Naive B cell (primary cell): ENCODE measurements around the gene AFF3. TPM values are rescaled to one million over a fixed set of nuclear protein-coding genes. Genes with fewer than 3 reads are reported as not detected.

Experiments used
- ATAC-seq, 2 donors: fragments of 150-1000 bp; cut with Tn5 transposase; 2 replicates each; pipeline ENCODE4 v1.10.0; 2021; ENCODE audit warnings: low read depth in 2 of 2, mild to moderate bottlenecking in 2 of 2, moderate library complexity in 2 of 2
- DNase-seq: peaks from one replicate; pipeline ENCODE4 v3.0.0; 2022
- H3K27ac Mint-ChIP-seq, 6 donors: one replicate each; pipeline ENCODE4 v1.8.0; 2020 to 2022; ENCODE audit warnings: mild to moderate bottlenecking in 6 of 6, mixed read lengths in 6 of 6, moderate library complexity in 5 of 6, inconsistent platforms in 2 of 6
- H3K27me3 Mint-ChIP-seq, 3 donors: one replicate each; pipeline ENCODE4 v1.8.0; 2021 to 2022; ENCODE audit warnings: mixed read lengths in 3 of 3, mild to moderate bottlenecking in 1 of 3
- H3K36me3 Mint-ChIP-seq, 2 donors: one replicate each; pipeline ENCODE4 v1.8.0; 2020 to 2022; ENCODE audit warnings: mixed read lengths in 2 of 2, inconsistent platforms in 1 of 2, mild to moderate bottlenecking in 1 of 2
- H3K4me1 Mint-ChIP-seq, 3 donors: one replicate each; pipeline ENCODE4 v1.8.0; 2020 to 2022; ENCODE audit warnings: mixed read lengths in 3 of 3, inconsistent platforms in 1 of 3, mild to moderate bottlenecking in 1 of 3, moderate library complexity in 1 of 3
- H3K4me3 Mint-ChIP-seq, 8 donors: one replicate each; pipeline ENCODE4 v1.8.0; 2020 to 2022; ENCODE audit warnings: mild to moderate bottlenecking in 8 of 8, mixed read lengths in 8 of 8, moderate library complexity in 8 of 8, inconsistent platforms in 2 of 8
- H3K9me3 Mint-ChIP-seq, 7 donors: one replicate each; pipeline ENCODE4 v1.8.0; 2020 to 2022; ENCODE audit warnings: mixed read lengths in 7 of 7, mild to moderate bottlenecking in 5 of 7, inconsistent platforms in 2 of 7, moderate library complexity in 1 of 7
- polyA plus RNA-seq, 6 donors: library from polyadenylated mRNA; unstranded; fragments of 300-500 nt; fragmentation: Illumina TruSeq; gene quantifications; one replicate each; pipeline ENCODE4 v1.2.3, GENCODE V29; 2021; ENCODE audit warnings: low read depth in 6 of 6

The AFF3 gene
- polyA plus RNA-seq, 6 donors from 2014 or later: 43.8 to 255 (median 96.8) TPM

GRCh38 chr2:99821984-99822383, 320.4 kb downstream of the AFF3 start:
- Mint-ChIP-seq H3K4me3 (no peak overlapping the region), H3K36me3 (peaks cover 24 to 37% of the 10 kb centered on the region in 2 donors), H3K4me1 (peaks cover 16 to 18% (median 17%) of the 10 kb centered on the region in 3 donors), H3K27ac (no peak overlapping the region), H3K9me3 (no peaks in the 10 kb centered on the region), H3K27me3 (no peaks in the 10 kb centered on the region)
- no peak for DNase-seq
- ATAC-seq: no peak

- peaks cover 27 to 37% of the 10 kb centered on the region in 2 donors for H3K36me3 Mint-ChIP-seq
- no peak for DNase-seq
- H3K4me3 Mint-ChIP-seq: no peak overlapping the region
- no peaks in the 10 kb centered on the region for H3K27me3 Mint-ChIP-seq
- no peaks in the 10 kb centered on the region for H3K9me3 Mint-ChIP-seq
- peaks cover 14 to 16% (median 14%) of the 10 kb centered on the region in 3 donors for H3K4me1 Mint-ChIP-seq
- no peak overlapping the region for H3K27ac Mint-ChIP-seq
- no peak for ATAC-seq
Measured at GRCh38 chr2:99821572-99821971, 320.8 kb downstream of the AFF3 start.

- H3K27me3 Mint-ChIP-seq: no peaks in the 10 kb centered on the region
- H3K36me3 Mint-ChIP-seq: peaks cover 26 to 37% of the 10 kb centered on the region in 2 donors
Measured at GRCh38 chr2:99821039-99821438, 321.4 kb downstream of the AFF3 start.

GRCh38 chr2:99819766-99820165, 322.6 kb downstream of the AFF3 start:
- Mint-ChIP-seq H3K9me3 (no peaks in the 10 kb centered on the region), H3K27ac (peak overlapping the region in 3 of 6 donors; percentile 16 to 74 (median 24))
- DNase-seq: no peak

More at GRCh38 chr2:99821039-99821438, 321.4 kb downstream of the AFF3 start:
- peaks cover 11 to 15% (median 13%) of the 10 kb centered on the region in 3 donors for H3K4me1 Mint-ChIP-seq
- H3K4me3 Mint-ChIP-seq: no peak overlapping the region
- DNase-seq (no peak), ATAC-seq (no peak)
- H3K27ac Mint-ChIP-seq: peak overlapping the region in 5 of 6 donors; percentile 32 to 63 (median 60)
- H3K9me3 Mint-ChIP-seq: no peaks in the 10 kb centered on the region

GRCh38 chr2:99818842-99819241, 323.5 kb downstream of the AFF3 start:
- ATAC-seq (no peak), DNase-seq (no peak)
- H3K27ac Mint-ChIP-seq: no peak overlapping the region
- no peaks in the 10 kb centered on the region for H3K27me3 Mint-ChIP-seq
- H3K4me1 Mint-ChIP-seq: peaks cover 13 to 29% (median 20%) of the 10 kb centered on the region in 3 donors
- H3K36me3 Mint-ChIP-seq: peaks cover 33 to 37% of the 10 kb centered on the region in 2 donors
- H3K9me3 Mint-ChIP-seq: no peaks in the 10 kb centered on the region
- no peak overlapping the region for H3K4me3 Mint-ChIP-seq

More at GRCh38 chr2:99819766-99820165, 322.6 kb downstream of the AFF3 start:
- Mint-ChIP-seq H3K4me3 (no peak overlapping the region), H3K27me3 (no peaks in the 10 kb centered on the region), H3K4me1 (peaks cover 5 to 21% (median 20%) of the 10 kb centered on the region in 3 donors), H3K36me3 (peaks cover 33 to 43% of the 10 kb centered on the region in 2 donors)
- ATAC-seq: no peak

GRCh38 chr2:99816908-99817307, 325.5 kb downstream of the AFF3 start:
- Mint-ChIP-seq H3K4me3 (no peak overlapping the region), H3K9me3 (no peaks in the 10 kb centered on the region), H3K4me1 (peaks cover 16 to 32% (median 23%) of the 10 kb centered on the region in 3 donors), H3K27ac (peak overlapping the region in 4 of 6 donors; percentile 48 to 80 (median 62)), H3K36me3 (peaks cover 25 to 31% of the 10 kb centered on the region in 2 donors), H3K27me3 (no peaks in the 10 kb centered on the region)
- ATAC-seq: no peak
- no peak for DNase-seq

- Mint-ChIP-seq H3K4me3 (no peak overlapping the region), H3K27me3 (no peaks in the 10 kb centered on the region), H3K4me1 (peaks cover 28 to 62% (median 45%) of the 10 kb centered on the region in 3 donors), H3K27ac (peak overlapping the region in 4 of 6 donors; percentile 3 to 81 (median 54)), H3K9me3 (no peaks in the 10 kb centered on the region), H3K36me3 (peaks cover 23 to 34% of the 10 kb centered on the region in 2 donors)
- ATAC-seq (no peak), DNase-seq (no peak)
Measured at GRCh38 chr2:99812426-99812825, 330.0 kb downstream of the AFF3 start.

GRCh38 chr2:99811544-99811943, 330.8 kb downstream of the AFF3 start:
- no peaks in the 10 kb centered on the region for H3K27me3 Mint-ChIP-seq
- no peak for DNase-seq
- peaks cover 33 to 66% (median 48%) of the 10 kb centered on the region in 3 donors for H3K4me1 Mint-ChIP-seq
- ATAC-seq: no peak
- peaks cover 14 to 33% of the 10 kb centered on the region in 2 donors for H3K36me3 Mint-ChIP-seq
- no peak overlapping the region for H3K4me3 Mint-ChIP-seq
- no peaks in the 10 kb centered on the region for H3K9me3 Mint-ChIP-seq
- no peak overlapping the region for H3K27ac Mint-ChIP-seq

GRCh38 chr2:99810225-99810624, 332.2 kb downstream of the AFF3 start:
- Mint-ChIP-seq H3K36me3 (peaks cover under 1 to 22% of the 10 kb centered on the region in 2 donors), H3K9me3 (no peaks in the 10 kb centered on the region), H3K4me1 (peaks cover 45 to 63% (median 46%) of the 10 kb centered on the region in 3 donors), H3K4me3 (no peak overlapping the region), H3K27me3 (no peaks in the 10 kb centered on the region), H3K27ac (peak overlapping the region in 2 of 6 donors; percentile 76 to 81)
- DNase-seq (no peak), ATAC-seq (no peak)

GRCh38 chr2:99809259-99809900, 333.0 kb downstream of the AFF3 start:
- no peaks in the 10 kb centered on the region for H3K27me3 Mint-ChIP-seq
- H3K36me3 Mint-ChIP-seq: peaks cover 0 to 22% of the 10 kb centered on the region in 2 donors
- H3K4me1 Mint-ChIP-seq: peaks cover 51 to 65% (median 51%) of the 10 kb centered on the region in 3 donors
- DNase-seq (no peak), ATAC-seq (no peak)
- peaks cover 0 to 1% (median 0%) of the 10 kb centered on the region in 7 donors for H3K9me3 Mint-ChIP-seq
- no peak overlapping the region for H3K4me3 Mint-ChIP-seq
- H3K27ac Mint-ChIP-seq: peak overlapping the region in 4 of 6 donors; percentile 27 to 81 (median 60)

GRCh38 chr2:99808361-99809200, 333.8 kb downstream of the AFF3 start:
- DNase-seq (no peak), ATAC-seq (no peak)
- Mint-ChIP-seq H3K36me3 (peaks cover 4 to 22% of the 10 kb centered on the region in 2 donors), H3K4me3 (no peak overlapping the region), H3K27me3 (no peaks in the 10 kb centered on the region), H3K4me1 (peaks cover 53 to 65% (median 55%) of the 10 kb centered on the region in 3 donors), H3K9me3 (peaks cover 0 to 6% (median 0%) of the 10 kb centered on the region in 7 donors), H3K27ac (peak overlapping the region in 5 of 6 donors; percentile 33 to 81 (median 61))

- peaks cover 0 to 8% (median 0%) of the 10 kb centered on the region in 7 donors for H3K9me3 Mint-ChIP-seq
- H3K36me3 Mint-ChIP-seq: peaks cover 9 to 17% of the 10 kb centered on the region in 2 donors
- H3K27me3 Mint-ChIP-seq: no peaks in the 10 kb centered on the region
- H3K4me1 Mint-ChIP-seq: peaks cover 64 to 77% (median 64%) of the 10 kb centered on the region in 3 donors
- DNase-seq (no peak), ATAC-seq (no peak)
- H3K27ac Mint-ChIP-seq: peak overlapping the region in 5 of 6 donors; percentile 5 to 67 (median 60)
- no peak overlapping the region for H3K4me3 Mint-ChIP-seq
Measured at GRCh38 chr2:99806758-99807157, 335.6 kb downstream of the AFF3 start.

GRCh38 chr2:99805930-99806476, 336.4 kb downstream of the AFF3 start:
- Mint-ChIP-seq H3K9me3 (peaks cover 0 to 8% (median 0%) of the 10 kb centered on the region in 7 donors), H3K36me3 (peaks cover 9 to 18% of the 10 kb centered on the region in 2 donors), H3K4me3 (no peak overlapping the region), H3K4me1 (peaks cover 68 to 77% (median 71%) of the 10 kb centered on the region in 3 donors), H3K27ac (peak overlapping the region in 5 of 6 donors; percentile 19 to 86 (median 48)), H3K27me3 (no peaks in the 10 kb centered on the region)
- DNase-seq: no peak
- ATAC-seq: no peak
